NT2/D1 (cell line): Measurements from ENCODE around the gene CYP27A1.

Experiments
- SUZ12 ChIP-seq: IDR thresholded peaks from 2 replicates; pipeline ENCODE4 v1.6.1; 2011; ENCODE audit not compliant: insufficient read length, insufficient read depth; ENCODE audit errors: extremely low read depth
- YY1 ChIP-seq: IDR thresholded peaks from 2 replicates; pipeline ENCODE4 v1.6.1; 2011; ENCODE audit not compliant: insufficient read length, insufficient read depth
- ZNF274 ChIP-seq: IDR thresholded peaks from 2 replicates; pipeline ENCODE4 v1.6.1; 2011; ENCODE audit warnings: mild to moderate bottlenecking, low read depth, low read length

DNA sequence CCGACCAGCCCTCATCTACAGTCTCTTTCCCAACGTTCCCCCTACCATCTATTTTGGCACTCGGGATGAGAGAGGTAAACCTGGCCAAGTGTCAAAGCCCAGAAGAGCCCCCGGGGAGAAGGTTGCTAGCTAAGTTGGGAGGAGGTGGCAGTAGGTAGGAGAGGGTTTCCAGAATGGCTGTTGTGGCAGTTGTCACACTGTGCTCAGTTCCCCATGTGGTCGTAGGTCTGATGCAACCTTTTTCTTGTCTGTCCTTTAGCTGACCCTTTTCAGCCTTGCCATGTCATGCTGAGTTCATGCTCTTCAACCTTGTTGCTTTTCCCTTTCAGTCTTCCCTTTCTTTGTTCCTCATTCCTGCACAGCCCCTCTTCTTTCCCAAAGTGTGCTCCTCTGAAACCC is 36.8 kb upstream of the CYP27A1 start:
- TF ChIP-seq ZNF274 (no peak), YY1 (no peak), SUZ12 (no peak)
